Natural killer cell (primary cell): Measurements from ENCODE around the gene RNF125. TPM values are rescaled to one million over a fixed set of nuclear protein-coding genes. Genes with fewer than 3 reads are reported as not detected.
"Not testable (repeated sequence)": the region's sequence is repeated elsewhere in the genome, so short reads cannot be mapped to it uniquely, and the experiment has no call there.

Source experiments
- ATAC-seq, 3 donors: fragments of 150-1000 bp in 2 of 3; fragments of 200-7000 bp in 1 of 3; cut with Tn5 transposase; 1 replicate in 1 of 3; 2 replicates in 2 of 3; pipeline ENCODE4 v1.10.0; 2021; ENCODE audit warnings: mild to moderate bottlenecking in 2 of 3, moderate library complexity in 2 of 3
- DNase-seq, 2 donors: peaks; one replicate each; pipeline versions ENCODE4 v3.0.0 to v3.0.0-alpha.2; 2013 to 2021; ENCODE audit warnings: mixed read lengths in 1 of 2
- H3K27ac ChIP-seq: one replicate; pipeline ENCODE4 v1.5.1; 2013; ENCODE audit warnings: mild to moderate bottlenecking, low read length
- H3K27me3 ChIP-seq: one replicate; pipeline ENCODE4 v1.6.1; 2013; ENCODE audit warnings: low read length; ENCODE audit not compliant: control insufficient read depth, insufficient read depth
- H3K36me3 ChIP-seq: one replicate; pipeline ENCODE4 v1.6.1; 2013; ENCODE audit warnings: low read length; ENCODE audit not compliant: control insufficient read depth, insufficient read depth
- H3K4me1 ChIP-seq: one replicate; pipeline ENCODE4 v1.6.1; 2013; ENCODE audit warnings: low read length; ENCODE audit not compliant: control insufficient read depth, insufficient read depth
- H3K4me3 ChIP-seq: one replicate; pipeline ENCODE4 v1.5.1; 2013; ENCODE audit warnings: low read length
- H3K9me3 ChIP-seq: one replicate; pipeline ENCODE4 v1.6.1; 2013; ENCODE audit warnings: low read length; ENCODE audit not compliant: control insufficient read depth, insufficient read depth
- H3K27ac Mint-ChIP-seq, 2 donors: one replicate each; pipeline ENCODE4 v1.8.0; 2022; ENCODE audit warnings: mild to moderate bottlenecking in 2 of 2, mixed read lengths in 2 of 2, moderate library complexity in 1 of 2
- H3K27me3 Mint-ChIP-seq, 2 donors: one replicate each; pipeline ENCODE4 v1.8.0; 2022; ENCODE audit warnings: low read depth in 2 of 2, mixed read lengths in 2 of 2
- H3K36me3 Mint-ChIP-seq: one replicate; pipeline ENCODE4 v1.8.0; 2022; ENCODE audit warnings: mixed read lengths
- H3K4me1 Mint-ChIP-seq, 2 donors: one replicate each; pipeline ENCODE4 v1.8.0; 2022; ENCODE audit warnings: mixed read lengths in 2 of 2
- H3K4me3 Mint-ChIP-seq: one replicate; pipeline ENCODE4 v1.8.0; 2022; ENCODE audit warnings: mild to moderate bottlenecking, moderate library complexity, mixed read lengths
- H3K9me3 Mint-ChIP-seq, 2 donors: one replicate each; pipeline ENCODE4 v1.8.0; 2022; ENCODE audit warnings: mixed read lengths in 2 of 2
- CTCF ChIP-seq: fragments of 200-600 bp; IDR thresholded peaks from one replicate; pipeline ENCODE4 v1.8.0; 2022; ENCODE audit warnings: antibody characterized with exemption
- WGBS: methylation state at CpG from one replicate; pipeline ENCODE4 v1.1.7; 2013; ENCODE audit warnings: missing lambda C conversion rate; ENCODE audit not compliant: insufficient coverage; 5-methylcytosine and 5-hydroxymethylcytosine counted together
- intact Hi-C: fragments of 100-400 bp; cut with micrococcal nuclease; formaldehyde crosslinking; loops from one replicate; pipeline ENCODE4 v1.14.2; 2022
- total RNA-seq, 4 donors: library from RNA; stranded (reverse); fragments of 120-200 nt in 1 of 4; gene quantifications; one replicate each; pipeline versions ENCODE4 v1.2.3 to v1.2.4, GENCODE V29; 2013 to 2022

RNF125 gene
- total RNA-seq, 3 donors from 2014 or later (not counting 1 experiment from before 2014, with no cell fraction given), result 74.7 to 105 (median 96.7) TPM

GRCh38 chr18:32010124-32010721, 8.4 kb upstream of the RNF125 start:
- no peak for TF ChIP-seq CTCF
- Mint-ChIP-seq H3K4me1 (peaks cover 8% of the 10 kb centered on the region in 2 donors), H3K27ac (no peak overlapping the region), H3K4me3 (no peak overlapping the region), H3K9me3 (no peaks in the 10 kb centered on the region), H3K36me3 (no peaks in the 10 kb centered on the region), H3K27me3 (no peaks in the 10 kb centered on the region)
- Histone ChIP-seq H3K4me1 (no peaks in the 10 kb centered on the region), H3K9me3 (no peaks in the 10 kb centered on the region), H3K4me3 (no peak overlapping the region), H3K27ac (no peak overlapping the region), H3K27me3 (no peaks in the 10 kb centered on the region), H3K36me3 (no peaks in the 10 kb centered on the region)
- DNase-seq (no peak), ATAC-seq (no peak)
- 95% methylated on average over 5 of the region's 5 CpGs for WGBS
- intact Hi-C loops, result loop anchor here (10.0 kb wide), 1 partner anchor 325 kb away; the partner anchor contains the start of gene B4GALT6

GRCh38 chr18:32011193-32011592, 7.4 kb upstream of the RNF125 start:
- no peak for TF ChIP-seq CTCF
- no peak overlapping the region for H3K27ac ChIP-seq

GRCh38 chr18:32019251-32019948, 775 bp downstream of the RNF125 start:
- Mint-ChIP-seq H3K27me3 (no peaks in the 10 kb centered on the region), H3K27ac (peak overlapping the region; percentile 91 to 97), H3K36me3 (no peaks in the 10 kb centered on the region), H3K4me3 (peak overlapping the region; percentile 91), H3K9me3 (no peaks in the 10 kb centered on the region), H3K4me1 (peaks cover 52 to 65% of the 10 kb centered on the region in 2 donors)
- ATAC-seq, result peak; percentile 32 to 54 (median 50)
- WGBS, result under 1% methylated on average over 29 of the region's 31 CpGs
- peaks cover 7% of the 10 kb centered on the region for H3K36me3 ChIP-seq
- peaks cover 39% of the 10 kb centered on the region for H3K4me1 ChIP-seq
- H3K27me3 ChIP-seq, result no peaks in the 10 kb centered on the region
- peak overlapping the region; percentile 98 for H3K4me3 ChIP-seq
- peak overlapping the region; percentile 93 for H3K27ac ChIP-seq
- DNase-seq, result peak; percentile 48 to 88
- no peaks in the 10 kb centered on the region for H3K9me3 ChIP-seq
- intact Hi-C loops, result loop anchor here (2.0 to 10.0 kb wide), 2 partner anchors 65 to 335 kb away; partner anchors contain the start of gene B4GALT6
- no peak for TF ChIP-seq CTCF

More at GRCh38 chr18:32011193-32011592, 7.4 kb upstream of the RNF125 start:
- ATAC-seq (no peak), DNase-seq (no peak)
- intact Hi-C loops, result loop anchor here (10.0 kb wide), 1 partner anchor 326 kb away; the partner anchor contains the start of gene B4GALT6
- no peaks in the 10 kb centered on the region for H3K27me3 ChIP-seq
- Mint-ChIP-seq H3K36me3 (no peaks in the 10 kb centered on the region), H3K27ac (no peak overlapping the region), H3K4me1 (peaks cover 13 to 14% of the 10 kb centered on the region in 2 donors), H3K4me3 (no peak overlapping the region), H3K9me3 (no peaks in the 10 kb centered on the region), H3K27me3 (no peaks in the 10 kb centered on the region)
- H3K4me3 ChIP-seq, result no peak overlapping the region
- H3K9me3 ChIP-seq, result no peaks in the 10 kb centered on the region
- H3K4me1 ChIP-seq, result no peaks in the 10 kb centered on the region
- H3K36me3 ChIP-seq, result no peaks in the 10 kb centered on the region
- WGBS, result 100% methylated on average over 3 of the region's 3 CpGs

- peak overlapping the region; percentile 91 to 97 for H3K27ac Mint-ChIP-seq
- peaks cover 55 to 72% of the 10 kb centered on the region in 2 donors for H3K4me1 Mint-ChIP-seq
- H3K9me3 ChIP-seq, H3K27me3 Mint-ChIP-seq, H3K36me3 Mint-ChIP-seq, H3K9me3 Mint-ChIP-seq, H3K27me3 ChIP-seq: not testable (repeated sequence)
- intact Hi-C loops, result loop anchor here (1.0 to 10.0 kb wide), 3 partner anchors 28 to 335 kb away; partner anchors contain the start of gene B4GALT6
- WGBS, result 4% methylated on average over 14 of the region's 14 CpGs
- H3K4me3 Mint-ChIP-seq, result peak overlapping the region; percentile 91
- peaks cover 44% of the 10 kb centered on the region for H3K4me1 ChIP-seq
- DNase-seq, result peak; percentile 49 to 63
- ATAC-seq, result peak; percentile 39 to 65 (median 39)
- peak overlapping the region; percentile 98 for H3K4me3 ChIP-seq
- peak overlapping the region; percentile 93 for H3K27ac ChIP-seq
- peaks cover 11% of the 10 kb centered on the region for H3K36me3 ChIP-seq
These were observed 1.5 kb downstream of the RNF125 start for GRCh38 chr18:32019949-32020625.
